SK-N-SH (cell line): ENCODE measurements around the gene GALNT17. TPM values are rescaled to one million over a fixed set of nuclear protein-coding genes. Genes with fewer than 3 reads are reported as not detected.

ENCODE experiments used
- CTCF ChIA-PET: fragments of 300-600, 350-600 bp; formaldehyde crosslinking; extraction: SDS; loops from one replicate; lab custom pipeline; 2021; lab: Yijun Ruan, JAX
- POLR2A ChIA-PET: fragments of 350-600 bp; sonication (Branson Sonifier 250); formaldehyde crosslinking; extraction: SDS; loops from one replicate; lab custom pipeline; 2020; ENCODE audit warnings: antibody characterized with exemption, inconsistent platforms; lab: Yijun Ruan, JAX
- DNase-seq: peaks from one replicate; pipeline ENCODE4 v3.0.0; 2012
- H2AFZ ChIP-seq: fragments of 200-600 bp; sonication (generic); 2 replicates; pipeline ENCODE4 v1.8.1; 2016; ENCODE audit warnings: antibody characterized with exemption, mild to moderate bottlenecking, low read depth
- H3F3A ChIP-seq: fragments of 200-600 bp; sonication (generic); replicated peaks from 2 replicates; pipeline ENCODE3; 2016; ENCODE audit warnings: antibody characterized with exemption, mild to moderate bottlenecking; ENCODE audit not compliant: insufficient read depth
- H3K27ac ChIP-seq, 2 experiments: fragments of 200-500 bp in 1 of 2; fragments of 200-600 bp in 1 of 2; sonication (Bioruptor generic) in 1 of 2; sonication (generic), shearing (Covaris generic) in 1 of 2; 2 replicates each; pipeline versions ENCODE4 v1.5.1 to v1.6.1; 2014 to 2016; ENCODE audit warnings: low read depth in 2 of 2, inconsistent platforms in 1 of 2, low read length in 1 of 2, mild to moderate bottlenecking in 1 of 2, mixed read lengths in 1 of 2
- H3K27me3 ChIP-seq: fragments of 200-600 bp; sonication (generic), shearing (Covaris generic); 2 replicates; pipeline ENCODE4 v1.6.1; 2016; ENCODE audit warnings: mixed run types; ENCODE audit not compliant: insufficient read depth
- H3K36me3 ChIP-seq, 2 experiments: fragments of 200-500 bp in 1 of 2; fragments of 200-600 bp in 1 of 2; sonication (Bioruptor generic) in 1 of 2; sonication (generic) in 1 of 2; replicated peaks in 1 of 2; 2 replicates each; pipeline versions ENCODE3 to v1.5.1; 2014 to 2016; ENCODE audit warnings: low read length in 1 of 2, mild to moderate bottlenecking in 1 of 2; ENCODE audit not compliant: insufficient read depth in 2 of 2, control insufficient read depth in 1 of 2
- H3K4me1 ChIP-seq, 2 experiments: fragments of 200-500 bp in 1 of 2; fragments of 200-600 bp in 1 of 2; sonication (Bioruptor generic) in 1 of 2; sonication (generic), shearing (Covaris generic) in 1 of 2; 2 replicates each; pipeline versions ENCODE4 v1.5.1 to v1.6.1; 2014 to 2016; ENCODE audit warnings: low read depth in 1 of 2, low read length in 1 of 2, mixed run types in 1 of 2; ENCODE audit not compliant: insufficient read depth in 2 of 2, control insufficient read depth in 1 of 2
- H3K4me2 ChIP-seq: fragments of 200-600 bp; sonication (generic), shearing (Covaris generic); 2 replicates; pipeline ENCODE4 v1.6.1; 2017; ENCODE audit warnings: mixed run types
- H3K4me3 ChIP-seq, 2 experiments: fragments of 200-500 bp in 1 of 2; fragments of 200-600 bp in 1 of 2; sonication (Bioruptor generic) in 1 of 2; sonication (generic), shearing (Covaris generic) in 1 of 2; 2 replicates each; pipeline versions ENCODE4 v1.5.1 to v1.8.1; 2014 to 2016; ENCODE audit warnings: low read depth in 2 of 2, inconsistent platforms in 1 of 2, low read length in 1 of 2, mild to moderate bottlenecking in 1 of 2, mixed read lengths in 1 of 2, moderate library complexity in 1 of 2
- H3K79me2 ChIP-seq: fragments of 200-600 bp; sonication (generic); 2 replicates; pipeline ENCODE4 v1.8.1; 2017; ENCODE audit warnings: mild to moderate bottlenecking; ENCODE audit not compliant: insufficient read depth
- H3K9ac ChIP-seq: fragments of 200-600 bp; sonication (generic); 2 replicates; pipeline ENCODE4 v1.6.1; 2017; ENCODE audit warnings: mixed run types
- H3K9me2 ChIP-seq: fragments of 200-600 bp; sonication (generic); 2 replicates; pipeline ENCODE4 v1.6.1; 2017; ENCODE audit warnings: mixed run types
- H3K9me3 ChIP-seq: fragments of 200-600 bp; sonication (generic); 2 replicates; pipeline ENCODE4 v1.6.1; 2017; ENCODE audit warnings: mixed run types, mild to moderate bottlenecking, moderate library complexity
- H4K20me1 ChIP-seq: fragments of 200-600 bp; sonication (generic); 2 replicates; pipeline ENCODE4 v1.6.1; 2017; ENCODE audit warnings: mild to moderate bottlenecking, mixed run types; ENCODE audit not compliant: insufficient read depth
- CHD2 ChIP-seq: fragments of 150-350 bp; IDR thresholded peaks from 2 replicates; pipeline ENCODE4 v1.6.1; 2018; ENCODE audit warnings: low read length; ENCODE audit not compliant: partially characterized antibody
- EP300 ChIP-seq, 2 experiments: IDR thresholded peaks; 2 replicates each; pipeline versions ENCODE4 v1.4.0 to v1.6.1; 2012; ENCODE audit warnings: borderline replicate concordance in 1 of 2, low read depth in 1 of 2, low read length in 1 of 2
- FOXM1 ChIP-seq: IDR thresholded peaks from 2 replicates; pipeline ENCODE4 v1.4.0; 2012; ENCODE audit warnings: low read depth, mild to moderate bottlenecking
- GABPA ChIP-seq: IDR thresholded peaks from 2 replicates; pipeline ENCODE4 v1.4.0; 2012; ENCODE audit warnings: low read depth, mild to moderate bottlenecking
- POLR2AphosphoS5 ChIP-seq: IDR thresholded peaks from 2 replicates; pipeline ENCODE4 v1.6.1; 2012; ENCODE audit warnings: low read depth, low read length
- RXRA ChIP-seq: IDR thresholded peaks from 2 replicates; pipeline ENCODE4 v1.4.0; 2012; ENCODE audit warnings: low read depth, mild to moderate bottlenecking, borderline replicate concordance
- TAF1 ChIP-seq: IDR thresholded peaks from 2 replicates; pipeline ENCODE4 v1.6.1; 2012; ENCODE audit warnings: low read depth, mild to moderate bottlenecking, low read length, moderate library complexity, borderline replicate concordance
- TCF12 ChIP-seq: IDR thresholded peaks from 2 replicates; pipeline ENCODE4 v1.4.0; 2012
- TEAD4 ChIP-seq: IDR thresholded peaks from 2 replicates; pipeline ENCODE4 v1.4.0; 2012; ENCODE audit warnings: mild to moderate bottlenecking, borderline replicate concordance; ENCODE audit not compliant: insufficient read depth
- WGBS: methylation state at CpG from one replicate; pipeline ENCODE4 v1.1.6; 2017; ENCODE audit warnings: low lambda C conversion rate; 5-methylcytosine and 5-hydroxymethylcytosine counted together
- polyA plus RNA-seq, 3 experiments: library from polyadenylated mRNA; depleted of rRNA; stranded (reverse); fragments of >200 nt; gene quantifications; 2 replicates each; pipeline ENCODE4 v1.2.3, GENCODE V29; 2012
- TF ChIP-seq, protein P1 (sequence below): fragments of 150-350 bp; IDR thresholded peaks from 2 replicates; pipeline ENCODE4 v1.6.1; 2017; ENCODE audit warnings: antibody characterized with exemption, low read length, low read depth, borderline replicate concordance
- TF ChIP-seq, protein P2 (sequence below): IDR thresholded peaks from 2 replicates; pipeline ENCODE4 v1.4.0; 2012; ENCODE audit warnings: low read depth, borderline replicate concordance
- TF ChIP-seq, protein P3 (sequence below): fragments of 150-350 bp; IDR thresholded peaks from 2 replicates; pipeline ENCODE4 v1.6.1; 2016; ENCODE audit warnings: mild to moderate bottlenecking, low read depth, low read length

Gene GALNT17
- polyA plus RNA-seq, 1 of the 3 experiments (the other 2 are of a cell fraction): not detected

DNA sequence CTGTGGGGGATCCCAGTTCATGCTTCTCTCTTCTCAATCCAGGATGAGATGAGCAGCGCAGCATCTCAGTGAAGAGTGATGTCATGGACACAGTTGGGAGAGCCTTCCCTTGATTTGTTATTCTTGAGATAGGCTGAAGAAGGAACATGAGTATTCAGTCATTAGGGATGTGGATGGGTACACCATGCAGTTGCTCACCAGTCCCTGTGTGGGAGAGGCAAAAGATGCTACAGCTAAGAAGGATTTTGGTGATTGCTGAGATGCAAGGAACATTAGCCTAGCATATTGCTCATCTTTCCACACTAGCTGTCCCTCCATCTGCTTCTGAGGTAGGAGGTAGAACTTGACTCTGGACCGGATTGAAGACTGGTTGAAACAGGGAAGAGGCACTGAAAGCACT is 179.6 kb downstream of the GALNT17 start:
- Histone ChIP-seq H3K9me2 (no peaks in the 10 kb centered on the region), H3F3A (no peaks in the 10 kb centered on the region), H3K36me3 (no peaks in the 10 kb centered on the region), H3K27ac (no peak overlapping the region), H3K4me2 (no peak overlapping the region), H2AFZ (no peak overlapping the region), H3K79me2 (no peaks in the 10 kb centered on the region), H3K4me1 (no peaks in the 10 kb centered on the region), H3K9ac (no peak overlapping the region), H3K9me3 (no peaks in the 10 kb centered on the region; the same call in 1 of the 2 replicates), H4K20me1 (no peaks in the 10 kb centered on the region), H3K27me3 (no peaks in the 10 kb centered on the region), H3K4me3 (no peak overlapping the region)
- POLR2A ChIA-PET: no interaction called here
- CTCF ChIA-PET: no interaction called here
- 13% methylated on average over 2 of the region's 2 CpGs for WGBS
- TF ChIP-seq, protein P1, sequence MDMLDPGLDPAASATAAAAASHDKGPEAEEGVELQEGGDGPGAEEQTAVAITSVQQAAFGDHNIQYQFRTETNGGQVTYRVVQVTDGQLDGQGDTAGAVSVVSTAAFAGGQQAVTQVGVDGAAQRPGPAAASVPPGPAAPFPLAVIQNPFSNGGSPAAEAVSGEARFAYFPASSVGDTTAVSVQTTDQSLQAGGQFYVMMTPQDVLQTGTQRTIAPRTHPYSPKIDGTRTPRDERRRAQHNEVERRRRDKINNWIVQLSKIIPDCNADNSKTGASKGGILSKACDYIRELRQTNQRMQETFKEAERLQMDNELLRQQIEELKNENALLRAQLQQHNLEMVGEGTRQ: no peak
- TF ChIP-seq RXRA: no peak
- TF ChIP-seq FOXM1: no peak
- no peak for TF ChIP-seq GABPA
- no peak for TF ChIP-seq TCF12
- TF ChIP-seq, protein P2, sequence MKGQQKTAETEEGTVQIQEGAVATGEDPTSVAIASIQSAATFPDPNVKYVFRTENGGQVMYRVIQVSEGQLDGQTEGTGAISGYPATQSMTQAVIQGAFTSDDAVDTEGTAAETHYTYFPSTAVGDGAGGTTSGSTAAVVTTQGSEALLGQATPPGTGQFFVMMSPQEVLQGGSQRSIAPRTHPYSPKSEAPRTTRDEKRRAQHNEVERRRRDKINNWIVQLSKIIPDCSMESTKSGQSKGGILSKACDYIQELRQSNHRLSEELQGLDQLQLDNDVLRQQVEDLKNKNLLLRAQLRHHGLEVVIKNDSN: no peak
- no peak for DNase-seq

DNA sequence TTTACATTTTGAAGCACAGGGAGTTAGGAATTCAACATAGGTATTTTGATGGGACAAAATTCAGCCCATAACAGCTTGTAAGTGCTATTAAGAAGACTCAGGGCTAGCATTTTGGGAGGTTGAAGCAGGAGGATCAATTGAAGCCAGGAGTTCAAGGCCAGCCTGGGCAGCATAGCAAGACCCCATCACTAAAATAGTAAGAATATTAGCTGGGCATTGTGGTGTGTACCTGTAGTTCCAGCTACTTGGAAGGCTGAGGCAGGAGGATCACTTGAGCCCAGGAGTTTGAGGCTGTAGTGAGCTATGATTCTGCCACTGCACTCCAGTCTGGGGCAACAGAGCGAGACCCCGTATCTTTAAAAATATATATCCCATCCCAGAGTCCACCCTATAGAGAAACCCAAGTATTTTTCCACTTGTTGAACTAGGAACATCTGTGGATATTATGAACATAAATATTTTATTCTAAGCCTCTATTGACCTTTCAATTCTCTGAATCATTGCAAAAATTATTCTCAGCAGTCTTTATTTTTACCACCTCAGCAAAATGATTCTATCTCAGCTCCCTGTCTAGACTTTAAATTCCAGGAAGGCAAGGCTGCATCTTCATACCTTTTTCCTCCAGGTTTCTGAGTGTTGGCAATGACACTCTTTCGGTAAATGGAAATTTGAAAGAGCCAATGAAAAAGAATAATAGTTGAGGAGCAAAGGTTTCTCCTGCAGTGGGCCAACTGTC is 181.0 kb downstream of the GALNT17 start:
- Histone ChIP-seq H2AFZ (no peak overlapping the region), H3K4me1 (no peaks in the 10 kb centered on the region), H4K20me1 (no peaks in the 10 kb centered on the region), H3K79me2 (no peaks in the 10 kb centered on the region), H3K27me3 (no peaks in the 10 kb centered on the region), H3F3A (no peaks in the 10 kb centered on the region), H3K4me2 (no peak overlapping the region), H3K9me2 (no peaks in the 10 kb centered on the region), H3K9me3 (no peaks in the 10 kb centered on the region; the same call in 1 of the 2 replicates), H3K4me3 (no peak overlapping the region), H3K9ac (no peak overlapping the region), H3K27ac (no peak overlapping the region), H3K36me3 (no peaks in the 10 kb centered on the region)
- ChIA-PET CTCF (no interaction called here), POLR2A (no interaction called here)
- TF ChIP-seq TAF1: no peak
- no peak for TF ChIP-seq TEAD4
- TF ChIP-seq, protein P3, sequence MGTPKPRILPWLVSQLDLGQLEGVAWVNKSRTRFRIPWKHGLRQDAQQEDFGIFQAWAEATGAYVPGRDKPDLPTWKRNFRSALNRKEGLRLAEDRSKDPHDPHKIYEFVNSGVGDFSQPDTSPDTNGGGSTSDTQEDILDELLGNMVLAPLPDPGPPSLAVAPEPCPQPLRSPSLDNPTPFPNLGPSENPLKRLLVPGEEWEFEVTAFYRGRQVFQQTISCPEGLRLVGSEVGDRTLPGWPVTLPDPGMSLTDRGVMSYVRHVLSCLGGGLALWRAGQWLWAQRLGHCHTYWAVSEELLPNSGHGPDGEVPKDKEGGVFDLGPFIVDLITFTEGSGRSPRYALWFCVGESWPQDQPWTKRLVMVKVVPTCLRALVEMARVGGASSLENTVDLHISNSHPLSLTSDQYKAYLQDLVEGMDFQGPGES: no peak
- no peak for TF ChIP-seq GABPA
- TF ChIP-seq EP300 (IDR thresholded peaks at IDR 0.05; ENCODE audit: borderline replicate concordance in 1 of 2, low read depth in 1 of 2, low read length in 1 of 2): no peak
- no peak for TF ChIP-seq CHD2
- TF ChIP-seq POLR2AphosphoS5: no peak
- WGBS: 17% methylated on average over 3 of the region's 3 CpGs
- DNase-seq: no peak
